NCI-H2171 (cell line): ENCODE results near the gene ARHGEF39.

Experiments used
- DNase-seq: peaks from one replicate; lab custom pipeline; 2025; lab: John Stamatoyannopoulos, UW

The ARHGEF39 gene

DNA sequence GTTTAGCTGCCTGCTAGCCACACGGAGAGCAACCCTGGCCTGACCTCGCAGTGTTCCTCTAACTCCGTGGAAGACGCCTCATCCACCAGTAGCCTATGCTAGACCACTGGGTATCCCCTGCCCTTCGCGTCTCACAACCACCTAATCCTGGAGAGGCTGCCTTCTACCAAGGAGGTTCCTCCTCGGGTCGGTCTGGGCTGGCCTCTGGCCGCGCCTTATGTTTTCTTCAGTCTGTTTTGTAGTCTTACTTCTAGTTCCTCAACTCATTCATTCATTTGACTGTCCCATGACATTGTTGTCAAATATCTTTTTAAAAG is 26.3 kb upstream of the ARHGEF39 start:
- DNase-seq: no peak

GRCh38 chr9:35690614-35691333 is 25.8 kb upstream of the ARHGEF39 start:
- no peak for DNase-seq

- no peak for DNase-seq
Observed at GRCh38 chr9:35690294-35690613, 25.3 kb upstream of the ARHGEF39 start.

DNA sequence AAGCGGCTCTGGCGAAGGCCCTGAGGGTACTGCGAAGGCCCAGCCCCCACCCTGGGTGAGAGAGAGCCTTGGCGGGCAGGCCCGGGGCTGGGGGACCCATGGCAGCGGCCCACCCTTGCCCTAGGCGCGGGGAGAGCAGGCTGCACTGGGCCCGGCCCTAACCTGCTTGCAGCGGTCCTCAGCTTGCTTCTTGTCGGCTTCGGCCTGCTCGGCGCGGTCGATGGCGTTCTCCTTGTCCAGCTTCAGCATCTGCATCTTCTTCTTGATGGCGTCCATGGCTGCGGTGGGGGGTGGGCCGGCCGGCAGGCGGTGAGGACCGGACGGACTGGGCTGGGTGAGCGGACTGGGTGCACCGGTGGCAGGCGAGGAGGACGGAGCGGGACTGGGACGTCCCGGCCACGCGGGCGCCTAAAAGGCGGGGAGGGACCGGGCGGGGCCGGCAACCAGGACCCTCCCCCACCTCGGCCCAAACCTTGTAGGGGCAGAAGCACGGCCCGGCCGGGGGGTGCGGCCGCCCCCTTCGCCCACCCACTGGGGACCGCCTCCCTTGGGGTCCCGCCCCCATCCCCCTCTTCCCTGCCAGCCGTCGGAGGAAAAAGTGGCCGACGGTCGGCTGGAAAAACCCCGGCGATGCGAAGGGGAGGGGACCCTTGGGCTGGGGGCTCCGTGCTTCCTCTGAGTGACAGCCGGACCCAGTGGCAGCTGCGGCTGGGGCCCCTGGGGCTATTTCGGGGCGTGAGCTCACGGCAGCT is 24.7 kb upstream of the ARHGEF39 start, which contains the start of gene TPM2:
Gene TPM2 (minus strand): TSS at position 384 of the 752 bp plus-strand sequence. CDS start 108 bp downstream, at position 276.
- DNase-seq: no peak

DNA sequence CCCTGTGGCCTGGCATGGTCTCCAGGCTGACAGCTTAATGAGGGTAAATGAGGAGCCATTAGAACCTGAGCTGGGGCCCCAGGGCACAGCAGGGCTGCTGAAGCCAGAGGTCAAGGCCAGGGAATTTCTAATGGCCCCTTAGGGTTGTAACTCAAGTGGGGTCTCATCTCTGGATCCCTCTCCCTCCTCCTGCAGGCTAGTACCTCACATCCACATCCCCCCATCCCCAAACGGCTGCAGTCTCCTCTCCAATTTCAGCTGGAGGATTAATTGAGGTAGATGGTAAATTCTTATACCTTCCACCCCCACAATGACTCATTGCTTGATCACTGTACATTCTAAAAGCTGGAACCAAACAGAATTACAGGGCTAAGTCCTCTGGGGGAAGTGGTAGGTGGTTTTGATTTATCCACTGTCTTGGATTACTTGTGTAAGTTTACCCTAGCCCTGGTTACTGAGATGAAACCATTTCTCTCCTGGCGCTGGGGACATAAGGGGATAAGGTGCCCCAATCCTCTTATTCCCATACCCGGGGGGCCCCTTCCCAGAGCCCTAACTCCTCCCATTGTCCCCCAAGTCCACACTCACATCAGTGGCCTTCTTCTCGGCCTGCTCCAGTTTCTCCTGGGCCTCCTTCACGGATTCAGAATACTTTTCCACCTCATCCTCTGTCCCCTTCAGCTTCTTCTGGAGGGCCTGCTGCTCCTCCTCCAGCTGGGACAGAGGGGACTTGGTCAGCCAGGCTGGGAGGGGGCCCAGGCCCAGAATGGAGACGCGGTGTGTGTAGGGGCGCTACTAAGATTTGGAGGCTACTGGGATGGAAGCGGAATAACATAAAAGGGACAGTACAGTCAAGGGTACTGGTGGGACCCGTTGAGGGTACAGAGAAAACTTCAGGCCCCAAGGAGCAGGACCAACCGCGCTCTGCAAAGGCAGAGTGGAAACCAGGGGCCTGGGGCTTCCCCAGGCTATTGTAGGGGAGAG is 23.9 kb upstream of the ARHGEF39 start:
- no peak for DNase-seq

- no peak for DNase-seq
Observed at GRCh38 chr9:35687972-35688557, 23.1 kb upstream of the ARHGEF39 start.

- no peak for DNase-seq
Observed at GRCh38 chr9:35687306-35687705, 22.3 kb upstream of the ARHGEF39 start.

DNA sequence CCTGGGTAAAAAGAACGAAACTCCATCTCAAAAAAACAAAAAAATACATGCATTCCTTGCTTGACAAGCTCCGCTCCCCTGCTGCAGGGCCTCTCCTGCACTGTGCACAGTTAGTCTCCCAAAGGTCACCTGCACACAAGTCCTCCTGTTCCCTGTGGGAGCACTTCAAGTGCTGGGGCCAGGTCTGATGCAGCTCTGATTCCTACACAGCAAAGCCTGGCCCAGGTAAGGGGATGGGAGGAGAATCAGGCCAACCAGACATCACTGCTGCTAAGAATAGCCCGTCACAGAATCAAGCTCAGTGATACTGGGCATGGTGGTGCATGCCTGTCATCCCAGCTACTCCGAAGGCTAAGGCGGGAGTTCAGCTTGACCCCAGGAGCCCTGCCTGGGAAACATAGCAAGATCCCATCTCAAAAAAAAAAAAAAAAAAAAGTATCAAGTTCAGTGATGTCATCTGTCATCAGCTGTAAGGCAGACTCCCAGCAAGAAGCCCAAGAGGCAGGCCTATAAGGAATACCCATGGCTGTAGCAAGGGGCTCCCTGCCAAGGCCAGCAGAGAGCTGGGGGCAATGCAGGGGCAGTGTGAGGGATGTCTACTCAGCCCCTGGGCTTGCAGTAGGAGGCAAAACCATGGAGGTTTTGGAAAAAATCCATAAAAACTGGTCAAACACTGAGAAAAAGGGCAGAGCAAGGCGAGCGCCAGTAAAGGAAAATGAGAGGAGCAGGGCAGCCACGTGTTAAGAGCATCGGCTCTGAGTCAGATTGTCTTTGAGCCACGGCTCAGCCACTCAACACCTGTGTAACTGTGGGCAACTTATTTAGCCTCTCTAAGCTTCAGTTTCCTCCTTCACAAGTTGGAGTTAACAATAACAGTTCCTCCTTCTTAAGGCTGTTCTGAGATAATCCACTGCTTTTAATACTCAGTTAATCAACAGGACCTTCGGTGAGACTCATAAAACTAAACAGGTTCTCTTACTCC is 21.5 kb upstream of the ARHGEF39 start:
- no peak for DNase-seq

GRCh38 chr9:35685506-35685905 is 20.5 kb upstream of the ARHGEF39 start:
- DNase-seq: no peak

GRCh38 chr9:35684921-35685320 is 19.9 kb upstream of the ARHGEF39 start:
- no peak for DNase-seq

GRCh38 chr9:35683323-35683722 is 18.3 kb upstream of the ARHGEF39 start:
- no peak for DNase-seq

DNA sequence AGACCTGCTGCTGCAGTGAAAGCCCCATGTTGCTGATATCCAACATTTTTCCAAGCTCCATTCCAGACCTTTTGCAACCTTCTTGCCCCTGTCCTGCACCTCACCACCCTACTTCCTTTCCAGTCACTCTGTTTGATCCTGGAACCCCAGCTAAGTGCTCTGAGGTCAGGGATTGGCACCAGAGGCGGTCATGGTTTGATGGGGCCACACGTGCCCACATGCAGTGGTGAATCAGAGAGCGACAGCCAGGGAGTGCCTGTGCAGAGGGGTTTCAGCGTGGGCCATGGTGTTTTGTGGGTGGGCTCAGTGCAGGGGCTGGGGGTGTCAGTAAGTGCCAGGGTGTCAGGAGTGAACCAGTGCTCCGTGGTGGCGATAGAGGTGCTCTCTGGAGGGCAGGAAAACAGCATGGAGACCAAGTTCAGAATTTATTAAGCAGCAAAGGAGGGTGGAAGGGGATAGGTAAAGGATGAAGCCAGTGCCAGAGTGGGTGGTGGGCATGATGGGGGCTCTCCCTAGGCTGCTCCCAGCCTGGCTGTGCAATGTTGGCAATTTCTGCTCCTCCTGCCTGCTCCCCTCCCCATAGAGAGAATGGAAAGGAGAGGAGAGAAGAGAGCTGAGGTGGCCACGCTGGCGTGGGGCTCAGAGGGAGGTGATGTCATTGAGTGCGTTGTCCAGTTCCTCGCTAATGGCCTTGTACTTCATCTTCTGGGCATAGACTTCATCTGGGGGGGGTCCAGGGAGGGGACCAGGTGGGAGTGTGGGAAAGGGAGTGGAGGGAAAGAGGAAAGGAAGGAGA is 17.7 kb upstream of the ARHGEF39 start:
- no peak for DNase-seq

DNA sequence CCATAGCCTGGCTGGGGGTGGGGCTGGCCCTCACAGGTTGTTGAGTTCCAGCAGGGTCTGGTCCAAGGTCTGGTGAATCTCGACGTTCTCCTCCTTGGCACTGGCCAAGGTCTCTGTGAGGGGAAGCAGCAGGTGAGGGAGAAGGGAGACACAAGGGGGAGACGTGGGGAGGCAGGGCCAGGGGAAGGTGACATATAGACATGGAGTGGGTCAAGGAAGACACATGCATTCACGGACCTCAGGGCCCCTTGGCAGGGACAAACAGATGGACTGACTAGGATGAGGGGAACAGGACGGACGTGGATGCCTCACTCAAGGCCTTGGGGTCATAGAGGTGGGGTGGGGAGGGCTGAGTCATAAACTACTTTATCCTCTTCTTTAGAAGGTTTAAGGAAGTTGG is 17.1 kb upstream of the ARHGEF39 start:
- no peak for DNase-seq

GRCh38 chr9:35681341-35682002 is 16.5 kb upstream of the ARHGEF39 start:
- DNase-seq: no peak

DNA sequence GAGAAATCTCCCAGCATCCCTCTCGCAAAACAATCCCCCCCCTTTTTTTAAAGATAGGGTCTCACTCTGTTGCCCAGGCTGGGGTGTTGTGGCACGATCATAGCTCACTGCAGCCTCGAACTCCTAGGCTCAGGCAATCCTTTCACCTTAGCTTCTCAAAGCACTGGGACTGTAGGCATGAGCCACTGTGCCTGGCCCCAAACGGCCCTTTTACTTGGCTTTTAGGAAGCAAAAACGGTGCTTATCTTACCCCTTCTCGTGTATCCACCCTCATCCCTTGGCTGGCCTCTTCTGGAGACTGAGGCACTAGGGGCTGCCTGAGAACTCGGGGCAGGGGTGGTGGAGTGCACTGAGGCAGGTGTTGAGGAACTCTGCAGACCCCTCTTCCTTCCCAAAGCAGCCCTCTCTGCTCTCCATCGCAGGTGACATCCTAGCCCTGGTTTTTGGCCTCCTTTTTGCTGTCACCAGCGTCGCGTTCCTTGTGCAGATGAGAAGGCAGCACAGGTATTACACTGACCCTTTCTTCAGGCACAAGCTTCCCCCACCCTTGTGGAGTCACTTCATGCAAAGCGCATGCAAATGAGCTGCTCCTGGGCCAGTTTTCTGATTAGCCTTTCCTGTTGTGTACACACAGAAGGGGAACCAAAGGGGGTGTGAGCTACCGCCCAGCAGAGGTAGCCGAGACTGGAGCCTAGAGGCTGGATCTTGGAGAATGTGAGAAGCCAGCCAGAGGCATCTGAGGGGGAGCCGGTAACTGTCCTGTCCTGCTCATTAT is 15.5 kb upstream of the ARHGEF39 start:
- no peak for DNase-seq

GRCh38 chr9:35679766-35680330 is 14.9 kb upstream of the ARHGEF39 start:
- DNase-seq: no peak

GRCh38 chr9:35679091-35679490 is 14.1 kb upstream of the ARHGEF39 start:
- DNase-seq: no peak

- DNase-seq: no peak
Observed at GRCh38 chr9:35675732-35676392, 10.9 kb upstream of the ARHGEF39 start.
